Activated T-helper 1 cell treated with anti-CD3 and anti-CD28 coated beads, Interleukin-2, amount 50 U/mL, for 16 hours (primary cell): ENCODE measurements around the gene RBM22.
"Not testable (repeated sequence)": the region's sequence is repeated elsewhere in the genome, so short reads cannot be mapped to it uniquely, and the experiment has no call there.

Experiments
- DNase-seq, 2 donors: peaks; one replicate each; pipeline ENCODE4 v3.0.0-alpha.2; 2020; ENCODE audit warnings: low read depth in 1 of 2, low spot score in 1 of 2

Gene RBM22

DNA sequence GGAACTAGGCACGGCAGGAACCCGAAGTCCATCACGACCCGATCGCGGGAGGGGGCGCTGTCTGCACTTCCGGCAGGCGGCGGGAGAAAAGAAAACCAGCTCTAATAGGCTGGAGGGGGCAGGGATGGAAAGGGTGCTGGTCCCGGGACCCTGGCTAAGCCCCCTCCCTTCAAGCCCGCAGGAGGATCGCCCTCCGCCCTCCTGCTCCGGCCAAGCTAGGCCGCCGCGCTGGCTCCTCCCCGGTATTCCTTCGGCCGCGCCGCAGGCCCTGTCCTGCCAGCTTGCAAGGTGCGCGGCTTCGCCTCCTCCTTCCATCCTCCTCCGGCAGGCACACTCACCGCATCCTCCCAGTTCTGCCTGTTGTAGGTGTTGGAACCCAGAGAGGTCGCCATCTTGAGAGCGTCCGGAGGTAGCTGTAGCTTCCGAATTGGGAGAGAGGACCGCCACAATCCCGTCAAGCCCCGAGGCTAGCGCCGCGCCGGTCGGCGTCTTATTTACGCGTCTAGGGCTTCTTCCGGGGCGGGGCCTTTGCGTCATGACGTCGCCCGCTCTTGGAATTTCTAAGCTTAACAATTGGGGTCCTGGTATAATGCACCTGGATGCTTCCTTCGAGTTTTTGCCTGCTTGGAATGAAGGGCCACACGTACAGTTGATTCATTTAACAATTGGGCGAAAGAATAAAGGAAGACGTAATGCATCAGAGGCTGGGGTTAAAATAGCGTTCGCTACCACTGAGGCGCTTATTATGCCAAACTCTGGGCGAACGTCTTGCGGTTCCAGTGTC lies at the start of gene RBM22:
RBM22 (minus strand) TSS at position 469 of the 784 bp plus-strand sequence; CDS start at position 392, 77 bp downstream.
- DNase-seq, result peak; percentile 78 to 84

DNA sequence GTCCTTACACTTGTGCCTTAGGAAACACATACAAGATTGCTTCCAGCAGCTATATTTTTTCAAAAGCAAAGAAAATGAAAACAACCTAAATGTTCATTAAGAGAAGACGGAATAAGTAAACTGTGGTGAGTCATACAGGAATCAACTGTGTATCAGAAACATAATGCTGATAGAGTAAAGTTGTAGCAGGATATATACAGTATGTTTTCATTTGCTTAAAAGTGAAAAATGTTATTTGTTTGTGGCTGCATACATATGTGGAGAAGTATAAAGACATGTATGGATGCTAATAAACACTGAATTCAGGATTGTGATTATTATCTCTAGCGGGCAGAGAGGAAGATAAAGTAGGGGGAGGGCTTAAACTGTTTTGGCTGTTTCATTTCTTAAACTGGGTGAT lies 49.6 kb upstream of the RBM22 start:
- no peak for DNase-seq

DNA sequence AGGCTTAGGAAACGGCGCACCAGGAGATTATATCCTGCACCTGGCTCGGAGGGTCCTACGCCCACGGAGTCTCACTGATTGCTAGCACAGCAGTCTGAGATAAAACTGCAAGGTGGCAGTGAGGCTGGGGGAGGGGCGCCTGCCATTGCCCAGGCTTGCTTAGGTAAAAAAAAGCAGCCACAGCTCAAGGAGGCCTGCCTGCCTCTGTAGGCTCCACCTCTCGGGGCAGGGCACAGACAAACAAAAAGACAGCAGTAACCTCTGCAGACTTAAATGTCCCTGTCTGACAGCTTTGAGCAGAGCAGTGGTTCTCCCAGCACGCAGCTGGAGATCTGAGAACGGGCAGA lies 42.3 kb upstream of the RBM22 start:
- not testable (repeated sequence) for DNase-seq

DNA sequence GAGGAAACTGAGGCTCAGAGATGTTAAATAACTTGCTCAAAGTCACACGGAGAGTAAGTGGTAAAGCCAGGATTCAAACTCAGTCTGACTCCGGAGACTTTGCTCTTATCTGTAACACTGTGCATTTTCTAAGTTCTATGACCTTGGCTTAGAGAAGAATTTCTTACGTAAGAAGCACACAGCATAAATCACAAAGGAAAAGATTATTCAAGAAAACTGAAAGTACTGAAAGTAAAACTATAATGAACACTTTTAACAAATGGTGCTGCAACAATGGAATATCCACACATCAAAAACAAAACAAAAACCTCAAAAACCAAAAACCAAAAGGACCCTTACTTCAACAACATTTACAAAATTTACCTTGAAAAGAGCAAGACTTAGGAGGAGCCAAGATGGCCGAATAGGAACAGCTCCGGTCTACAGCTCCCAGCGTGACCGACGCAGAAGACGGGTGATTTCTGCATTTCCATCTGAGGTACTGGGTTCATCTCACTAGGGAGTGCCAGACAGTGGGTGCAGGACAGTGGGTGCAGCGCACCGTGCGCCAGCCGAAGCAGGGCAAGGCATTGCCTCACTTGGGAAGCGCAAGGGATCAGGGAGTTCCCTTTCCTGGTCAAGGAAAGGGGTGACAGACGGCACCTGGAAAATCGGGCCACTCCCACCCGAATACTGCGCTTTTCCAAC lies 41.7 kb upstream of the RBM22 start:
- DNase-seq, result not testable (repeated sequence)

DNA sequence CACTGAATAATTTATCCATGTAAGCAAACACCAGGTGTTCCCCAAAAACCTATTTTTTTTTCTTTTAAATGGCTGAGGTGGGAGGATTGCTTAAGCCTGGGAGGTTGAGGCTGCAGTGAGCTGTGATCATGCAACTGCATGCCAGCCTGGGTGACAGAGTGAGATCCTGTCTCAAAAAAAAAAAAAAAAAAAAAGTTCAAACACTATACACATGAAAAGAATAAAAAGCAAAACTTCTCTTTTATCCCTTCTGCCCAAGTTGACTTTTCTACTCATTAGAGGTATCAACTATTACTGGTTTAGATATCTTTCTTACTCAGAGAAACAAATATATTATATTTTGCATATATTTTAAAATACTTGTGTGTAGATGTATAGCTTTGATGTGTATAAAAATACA lies 40.1 kb upstream of the RBM22 start:
- no peak for DNase-seq

DNA sequence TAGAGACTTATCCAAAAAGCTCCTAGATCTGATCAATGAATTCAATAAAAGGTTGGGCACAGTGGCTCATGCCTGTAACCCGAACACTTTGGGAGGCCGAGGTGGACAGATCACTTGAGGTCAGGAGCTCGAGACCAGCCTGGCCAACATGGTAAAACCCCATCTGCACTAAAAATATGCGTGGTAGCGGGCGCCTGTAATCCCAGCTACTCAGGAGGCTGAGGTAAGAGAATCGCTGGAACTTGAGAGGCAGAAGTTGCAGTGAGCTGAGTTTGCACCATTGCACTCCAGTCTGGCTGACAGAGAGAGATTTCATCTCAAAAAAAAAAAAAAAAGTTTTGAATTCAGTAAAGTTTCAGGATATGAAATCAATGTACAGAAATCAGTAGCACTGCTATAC lies 38.0 kb upstream of the RBM22 start:
- DNase-seq, result no peak

DNA sequence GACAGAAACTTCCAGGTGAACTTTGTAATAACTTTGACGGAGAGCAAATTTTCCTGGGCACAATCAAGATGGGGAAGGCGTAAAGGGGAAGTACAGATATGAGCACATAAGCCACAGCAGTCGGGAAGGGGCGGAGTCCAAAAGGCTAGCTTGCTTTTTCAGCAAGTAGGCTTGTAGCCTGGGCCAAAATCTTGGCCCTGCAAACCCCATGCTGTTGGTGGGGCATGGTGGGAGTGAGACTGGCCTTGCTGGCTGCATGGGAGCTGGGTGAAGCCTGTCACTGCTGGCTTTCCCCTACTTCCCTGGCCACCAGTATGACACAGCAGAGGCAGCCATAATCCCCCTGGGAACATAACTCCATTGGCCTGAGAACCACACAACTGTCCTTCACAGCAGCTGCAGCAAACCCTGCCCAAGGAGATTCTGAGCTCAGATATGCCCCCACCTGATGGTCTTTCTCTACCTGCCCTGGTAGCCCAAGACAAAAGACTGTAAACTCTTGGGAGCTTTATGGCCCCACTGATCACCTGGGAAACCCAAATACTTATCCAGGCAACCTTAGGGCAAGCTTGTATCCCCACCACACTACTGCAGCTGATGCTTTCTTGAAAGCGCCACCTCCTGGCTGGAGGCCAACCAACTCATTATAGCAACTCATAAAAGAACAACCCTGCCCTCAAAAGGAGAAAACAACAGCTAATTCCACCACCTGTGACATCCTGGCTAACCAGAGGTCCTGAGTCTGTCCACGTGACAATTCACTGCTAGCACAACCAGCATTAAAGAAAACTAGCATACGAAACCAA lies 33.9 kb upstream of the RBM22 start:
- no peak for DNase-seq

DNA sequence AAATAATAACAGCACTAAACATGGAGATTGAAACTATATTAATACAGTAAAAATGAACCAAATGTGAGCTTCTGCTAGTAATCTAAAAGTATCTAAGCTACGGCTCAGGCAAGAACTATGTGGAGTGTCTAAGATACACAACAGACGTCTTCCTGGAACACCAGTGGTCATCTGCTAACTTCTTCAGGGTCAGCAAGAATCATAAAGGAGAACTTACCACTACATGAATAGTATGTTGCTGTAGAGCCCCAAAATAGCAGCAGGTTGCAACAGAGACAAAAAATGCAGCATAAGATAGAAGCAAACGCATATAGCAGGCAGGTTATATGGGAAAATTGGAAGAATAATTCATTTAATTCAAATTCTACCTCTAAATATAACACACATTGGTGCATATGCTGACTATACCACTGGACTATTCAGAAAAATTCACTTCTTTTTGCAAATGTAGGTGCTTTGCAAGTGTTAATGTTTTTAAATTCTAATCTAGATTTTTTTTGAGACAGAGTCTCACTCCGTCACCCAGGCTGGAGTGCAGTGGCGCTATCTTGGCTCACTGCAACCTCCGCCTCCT lies 30.9 kb upstream of the RBM22 start:
- no peak for DNase-seq

DNA sequence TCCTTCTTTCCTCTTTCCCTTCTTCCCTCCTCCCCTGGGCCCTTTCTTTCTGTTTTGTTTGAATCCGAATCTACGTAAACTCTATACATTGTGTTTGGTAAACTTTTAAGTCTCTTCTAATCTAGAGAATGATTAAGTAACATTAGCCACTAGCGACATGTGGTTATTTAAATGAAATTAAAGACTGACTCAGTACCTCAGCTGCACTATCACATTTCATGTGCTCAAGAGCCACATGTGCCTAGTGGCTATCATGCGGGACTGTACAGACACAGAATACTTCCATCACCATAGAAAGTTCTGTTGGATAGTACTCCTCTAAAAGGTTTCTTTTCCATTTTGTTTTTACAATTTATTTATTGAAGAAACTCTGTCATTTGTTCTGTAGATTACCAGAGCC lies 29.0 kb upstream of the RBM22 start:
- no peak for DNase-seq

DNA sequence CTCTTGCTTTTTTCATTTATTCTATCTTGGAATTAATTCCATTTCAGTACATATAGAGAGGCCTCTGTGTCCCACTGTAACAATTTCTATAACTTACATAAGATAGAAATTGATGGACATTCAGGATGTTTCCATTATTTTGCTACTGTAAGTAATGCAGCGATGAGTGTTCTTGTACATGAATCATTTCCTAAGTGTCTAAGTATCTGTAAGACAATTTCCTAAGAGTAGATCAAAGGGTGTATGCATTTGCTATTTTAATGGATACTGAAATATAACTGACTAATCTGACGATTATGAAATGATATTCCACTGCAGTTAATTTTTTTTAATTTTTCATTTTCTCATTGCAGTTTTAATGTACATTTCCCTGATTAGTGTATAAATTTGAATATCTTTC lies 23.0 kb upstream of the RBM22 start:
- DNase-seq, result no peak

DNA sequence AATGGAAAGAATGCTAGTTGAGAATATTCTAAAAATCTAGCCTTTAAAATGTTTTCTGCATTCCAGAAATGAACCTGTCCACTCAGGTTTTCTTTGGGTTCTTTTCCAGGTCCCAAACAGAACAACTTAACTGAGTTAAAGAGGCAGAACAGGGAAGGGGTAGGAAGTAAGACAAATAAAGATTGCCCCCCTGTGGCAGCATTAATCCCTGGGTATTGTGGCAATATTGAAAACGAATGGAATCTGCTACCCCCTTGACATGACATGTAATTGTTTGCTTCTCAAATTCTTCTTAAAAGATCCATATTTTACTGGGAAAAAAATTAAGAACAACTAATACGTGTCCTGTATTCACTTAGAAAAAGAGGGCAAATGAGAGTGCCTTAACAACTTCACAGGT lies 9.3 kb upstream of the RBM22 start:
- no peak for DNase-seq

DNA sequence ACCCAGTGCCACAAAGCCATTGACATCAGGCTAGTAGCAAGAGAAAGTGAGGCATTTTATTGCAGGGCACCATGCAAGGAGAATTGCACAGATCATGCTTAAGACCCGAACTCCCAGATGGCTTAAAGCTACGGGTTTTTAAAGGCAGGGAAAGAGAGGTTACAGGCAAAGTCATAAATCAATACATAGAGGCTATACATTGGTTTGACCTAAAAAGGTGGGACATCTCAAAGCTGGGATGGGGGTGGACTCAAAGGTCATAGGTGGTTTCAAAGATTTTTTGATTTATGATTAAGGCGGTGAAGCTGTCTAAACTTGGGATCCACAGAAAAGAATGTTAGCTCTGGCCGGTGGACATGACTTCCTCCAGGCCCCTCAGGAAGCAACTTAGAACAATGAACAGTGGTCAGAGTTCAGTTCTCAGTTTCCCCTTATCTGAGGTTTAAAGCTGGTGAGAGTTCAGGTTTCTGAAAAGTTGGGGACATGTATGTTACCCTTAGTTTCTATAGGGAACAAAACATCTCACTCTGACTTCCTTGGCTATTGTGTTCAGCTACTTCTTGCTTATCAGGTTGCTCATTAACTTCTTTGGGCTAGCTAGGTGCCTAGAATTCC lies 6.0 kb upstream of the RBM22 start:
- DNase-seq, result no peak

DNA sequence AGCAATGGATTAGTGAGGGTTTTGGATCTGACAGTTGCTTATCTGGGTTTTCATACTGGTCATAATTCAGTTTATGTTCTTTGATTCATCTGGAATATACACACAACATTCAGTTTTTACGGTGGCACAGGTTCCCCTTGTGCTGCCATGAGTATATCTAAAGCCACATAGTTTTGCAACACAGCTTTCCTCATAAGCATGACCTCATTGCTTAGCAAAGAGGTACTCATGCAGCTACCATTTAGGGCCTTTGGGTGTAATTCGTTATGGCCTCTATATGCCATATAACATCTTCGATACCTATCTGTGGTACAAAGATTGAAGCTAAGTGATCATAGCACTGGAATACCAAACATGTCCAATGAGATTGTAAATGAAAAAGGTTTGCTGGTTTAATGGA lies 2.9 kb upstream of the RBM22 start:
- no peak for DNase-seq

DNA sequence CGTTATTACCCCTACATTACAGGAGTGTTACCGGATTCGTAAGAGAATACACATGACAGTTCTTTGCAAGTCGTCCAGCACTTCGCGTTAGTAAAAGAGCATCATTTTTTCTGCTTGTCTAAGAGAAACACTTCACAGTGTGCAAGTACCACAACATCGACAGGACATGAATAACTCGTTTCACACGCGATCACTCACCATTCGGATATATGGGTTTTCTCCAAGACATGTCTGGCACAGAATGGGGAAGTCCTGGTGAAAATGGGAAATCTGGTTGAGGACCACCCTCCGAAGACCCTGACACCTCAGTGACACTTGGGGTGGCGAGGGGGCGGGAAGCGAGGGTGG lies 642 bp downstream of the RBM22 start:
- no peak for DNase-seq

DNA sequence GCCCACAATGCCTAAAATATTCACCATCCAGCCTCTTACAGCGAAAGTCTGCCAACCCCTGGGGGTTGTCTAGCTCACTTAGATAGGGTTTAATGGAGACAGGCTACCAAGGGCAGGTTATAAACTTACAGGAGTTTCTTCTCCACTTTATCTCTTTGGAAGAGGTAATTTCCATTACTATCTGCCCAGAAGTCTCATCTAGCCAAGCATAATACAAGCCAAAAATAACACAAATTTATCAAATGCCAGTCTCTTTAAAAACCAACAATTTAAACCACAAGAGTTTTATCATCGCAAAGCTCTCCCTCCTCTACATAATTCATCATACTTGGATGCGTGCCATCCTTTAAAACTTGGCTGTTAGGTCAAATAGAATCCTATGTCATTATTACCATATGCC lies 6.2 kb downstream of the RBM22 start:
- DNase-seq, result no peak

DNA sequence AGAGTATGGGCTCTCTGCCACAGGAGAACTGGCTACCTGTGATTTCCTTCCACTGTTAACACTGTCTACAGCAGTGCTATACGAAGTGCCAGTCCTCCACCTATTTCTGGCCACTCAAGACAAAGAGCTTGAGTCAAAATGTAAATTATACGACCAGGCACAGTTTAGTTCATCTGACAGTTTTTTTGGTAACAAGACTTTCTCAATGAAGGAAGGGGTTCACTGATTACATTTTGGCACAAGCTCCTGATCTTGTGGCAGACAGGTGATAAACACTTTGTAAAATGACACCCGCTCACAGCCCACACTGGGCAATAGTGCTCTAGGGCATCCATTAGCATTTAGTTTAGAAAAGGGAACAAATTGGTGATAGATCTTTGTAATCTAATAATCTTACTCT lies 8.6 kb downstream of the RBM22 start:
- DNase-seq, result no peak

DNA sequence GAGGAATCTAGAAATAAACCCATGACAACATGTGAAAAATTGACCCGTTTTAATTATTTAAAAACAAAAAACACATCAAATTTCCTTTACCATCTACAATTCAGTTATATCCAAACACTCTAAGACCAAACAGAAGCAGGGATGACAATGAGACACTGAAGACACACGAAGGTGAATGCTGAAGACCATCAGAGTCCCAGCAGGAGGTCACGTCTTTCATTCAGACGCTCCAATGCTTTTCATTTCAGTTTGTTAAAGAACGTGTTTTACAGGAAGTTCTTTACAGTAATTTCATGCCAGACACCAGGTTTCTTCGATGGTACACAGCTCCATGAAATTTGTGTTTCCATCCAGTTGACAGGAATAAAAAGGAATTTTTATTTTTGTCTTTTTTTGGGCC lies 10.1 kb downstream of the RBM22 start:
- no peak for DNase-seq

DNA sequence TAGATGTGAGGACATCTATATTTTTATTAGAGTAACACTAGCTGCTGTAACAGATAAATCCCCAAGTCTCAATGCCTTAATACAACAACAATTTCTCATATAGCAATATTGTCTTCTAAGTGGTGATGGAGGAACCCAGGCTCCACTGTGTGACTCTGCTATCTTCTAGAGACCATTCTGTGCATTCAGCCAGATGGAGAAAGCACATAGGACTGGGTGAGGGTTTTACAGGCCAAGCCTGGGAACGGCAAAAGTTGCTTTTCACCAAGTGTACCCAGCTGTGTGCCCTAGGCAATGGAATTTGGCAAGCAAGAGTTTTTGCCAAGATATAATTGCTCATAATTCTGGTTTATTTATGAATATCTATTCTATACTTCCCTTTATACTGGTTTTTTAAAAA lies 11.7 kb downstream of the RBM22 start:
- DNase-seq, result no peak

DNA sequence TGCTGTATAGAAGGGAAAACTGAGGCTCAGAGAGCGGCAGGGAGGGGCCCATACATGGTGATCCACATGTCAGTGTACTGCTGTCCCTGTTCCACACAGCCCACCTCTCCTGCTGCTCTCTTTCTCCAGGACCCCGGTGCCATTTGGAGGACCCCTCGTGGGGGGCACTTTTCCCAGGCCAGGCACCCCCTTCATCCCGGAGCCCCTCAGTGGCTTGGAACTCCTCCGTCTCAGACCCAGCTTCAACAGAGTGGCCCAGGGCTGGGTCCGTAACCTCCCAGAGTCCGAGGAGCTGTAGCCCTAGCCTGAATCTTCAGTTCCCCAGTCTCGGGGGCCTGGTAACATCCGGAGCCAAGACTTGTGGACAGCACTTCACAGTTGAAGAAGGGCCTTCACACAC lies 24.3 kb downstream of the RBM22 start:
- no peak for DNase-seq

DNA sequence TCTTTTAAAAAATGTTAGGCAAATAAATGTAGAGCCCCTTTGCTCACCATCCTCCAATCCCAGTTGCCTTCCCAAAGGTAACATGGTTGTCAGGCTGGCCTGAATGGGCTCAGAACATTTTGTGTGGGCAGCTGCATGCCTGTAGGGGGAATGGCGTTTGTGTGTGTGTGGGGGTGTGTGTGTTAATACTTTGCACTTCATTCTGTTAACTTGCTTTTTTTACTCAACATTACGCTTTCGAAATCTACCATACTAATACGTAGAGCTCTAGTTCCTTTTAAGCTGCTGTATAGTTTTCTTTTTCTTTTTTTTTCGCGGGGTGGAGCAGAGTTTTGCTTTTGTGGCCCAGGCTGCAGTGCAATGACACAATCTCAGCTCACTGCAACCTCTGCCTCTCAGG lies 25.8 kb downstream of the RBM22 start:
- no peak for DNase-seq

DNA sequence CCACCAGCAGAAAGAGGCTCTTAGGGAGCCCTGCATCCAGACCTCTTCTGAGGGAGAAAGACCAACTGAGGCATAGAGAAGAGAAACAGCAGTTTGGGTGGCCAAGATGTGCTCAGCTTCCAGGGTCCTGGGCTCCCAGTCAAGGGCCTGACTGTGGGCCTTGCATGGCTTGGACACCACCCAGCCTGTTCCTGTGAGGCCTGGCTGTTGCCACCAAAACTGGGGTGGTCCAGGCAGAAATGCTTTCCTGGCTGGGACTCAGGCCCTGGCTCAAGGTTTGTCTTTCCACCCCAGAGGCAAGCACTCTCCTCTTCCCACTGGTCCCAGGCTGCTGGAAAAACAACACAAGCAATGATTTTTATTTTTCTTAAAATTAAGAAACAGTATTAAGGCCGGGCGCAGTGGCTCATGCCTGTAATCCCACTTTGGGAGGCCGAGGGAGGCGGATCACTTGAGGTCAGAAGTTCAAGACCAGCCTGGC lies 26.5 kb downstream of the RBM22 start:
- no peak for DNase-seq
